Measurements from ENCODE around the gene TRA2A.
A peak's percentile ranks its signal among the peaks of the same experiment; 100 is the strongest.

The TRA2A gene

GRCh38 chr7:23471106-23471859 is 60.5 kb downstream of the TRA2A start:
- in situ Hi-C loops (cut with MboI; ENCODE audit: low sequenced_read_pairs) = no loop called here
- peak overlapping the region; percentile 72 for H3K4me3 ChIP-seq

GRCh38 chr7:23470330-23471105 is 61.3 kb downstream of the TRA2A start, which contains the start of gene IGF2BP3:
IGF2BP3 (minus strand) TSS chr7:23470491; CDS start chr7:23470110, 381 bp downstream.
- DNase-seq (ENCODE audit: low spot score in 2 of 2) = peak; percentile 97 to 100
- no peaks in the 10 kb centered on the region for H3K27me3 ChIP-seq (ENCODE audit: low read depth)
- in situ Hi-C loops (cut with MboI; ENCODE audit: low sequenced_read_pairs) = no loop called here

More at GRCh38 chr7:23471106-23471859, 60.5 kb downstream of the TRA2A start:
- Histone ChIP-seq H3K9me3 (no peaks in the 10 kb centered on the region), H3K36me3 (replicated peaks) (no peaks in the 10 kb centered on the region; the same call in none of the 2 replicates), H3K27me3 (ENCODE audit: low read depth) (no peaks in the 10 kb centered on the region), H3K4me1 (peaks cover 7% of the 10 kb centered on the region)
- DNase-seq (ENCODE audit: low spot score in 2 of 2) = peak; percentile 87 to 94

GRCh38 chr7:23469961-23470250 is 61.9 kb downstream of the TRA2A start:
- H3K36me3 ChIP-seq (replicated peaks) = peaks cover 5% of the 10 kb centered on the region
- H3K4me1 ChIP-seq = peaks cover 20% of the 10 kb centered on the region
- peak overlapping the region; percentile 72 for H3K4me3 ChIP-seq
- DNase-seq (ENCODE audit: low spot score in 2 of 2) = peak in 1 of 2 experiments; percentile 44
- in situ Hi-C loops (cut with MboI; ENCODE audit: low sequenced_read_pairs) = no loop called here
- H3K9me3 ChIP-seq = no peaks in the 10 kb centered on the region
- H3K27me3 ChIP-seq (ENCODE audit: low read depth) = no peaks in the 10 kb centered on the region

More at GRCh38 chr7:23470330-23471105, 61.3 kb downstream of the TRA2A start, which contains the start of gene IGF2BP3:
- Histone ChIP-seq H3K36me3 (replicated peaks) (peaks cover 3% of the 10 kb centered on the region), H3K4me3 (peak within 1 kb of the TSS; percentile 72), H3K9me3 (no peaks in the 10 kb centered on the region), H3K4me1 (peaks cover 14% of the 10 kb centered on the region)

- peak in 1 of 2 experiments; percentile 35 for DNase-seq (ENCODE audit: low spot score in 2 of 2)
- Histone ChIP-seq H3K4me3 (peak overlapping the region; percentile 72), H3K9me3 (no peaks in the 10 kb centered on the region), H3K36me3 (replicated peaks) (peaks cover 5% of the 10 kb centered on the region), H3K27me3 (ENCODE audit: low read depth) (no peaks in the 10 kb centered on the region), H3K4me1 (peaks cover 24% of the 10 kb centered on the region)
- in situ Hi-C loops (cut with MboI; ENCODE audit: low sequenced_read_pairs) = no loop called here
These were observed 62.4 kb downstream of the TRA2A start for GRCh38 chr7:23469150-23469960.

GRCh38 chr7:23468526-23469149 is 63.1 kb downstream of the TRA2A start:
- Histone ChIP-seq H3K9me3 (no peaks in the 10 kb centered on the region), H3K27me3 (ENCODE audit: low read depth) (no peaks in the 10 kb centered on the region), H3K36me3 (replicated peaks) (peaks cover 9% of the 10 kb centered on the region), H3K4me1 (peaks cover 31% of the 10 kb centered on the region), H3K4me3 (peak overlapping the region; percentile 72)
- in situ Hi-C loops (cut with MboI; ENCODE audit: low sequenced_read_pairs) = no loop called here
- peak in 1 of 2 experiments; percentile 26 for DNase-seq (ENCODE audit: low spot score in 2 of 2)

GRCh38 chr7:23467806-23468525 is 63.8 kb downstream of the TRA2A start:
- H3K4me3 ChIP-seq = peak overlapping the region; percentile 72
- peak; percentile 61 to 71 for DNase-seq (ENCODE audit: low spot score in 2 of 2)

GRCh38 chr7:23467291-23467805 is 64.4 kb downstream of the TRA2A start:
- H3K9me3 ChIP-seq = no peaks in the 10 kb centered on the region
- H3K4me1 ChIP-seq = peaks cover 31% of the 10 kb centered on the region
- DNase-seq (ENCODE audit: low spot score in 2 of 2) = peak in 1 of 2 experiments; percentile 39
- H3K36me3 ChIP-seq (replicated peaks) = peaks cover 19% of the 10 kb centered on the region
- H3K4me3 ChIP-seq = peak overlapping the region; percentile 72
- in situ Hi-C loops (cut with MboI; ENCODE audit: low sequenced_read_pairs) = no loop called here
- H3K27me3 ChIP-seq (ENCODE audit: low read depth) = no peaks in the 10 kb centered on the region

More at GRCh38 chr7:23467806-23468525, 63.8 kb downstream of the TRA2A start:
- peaks cover 14% of the 10 kb centered on the region for H3K36me3 ChIP-seq (replicated peaks)
- no peaks in the 10 kb centered on the region for H3K9me3 ChIP-seq
- peaks cover 31% of the 10 kb centered on the region for H3K4me1 ChIP-seq
- H3K27me3 ChIP-seq (ENCODE audit: low read depth) = no peaks in the 10 kb centered on the region
- in situ Hi-C loops (cut with MboI; ENCODE audit: low sequenced_read_pairs) = no loop called here

GRCh38 chr7:23462846-23463245 is 68.9 kb downstream of the TRA2A start:
- DNase-seq (ENCODE audit: low spot score in 2 of 2) = no peak
- H3K4me1 ChIP-seq = peaks cover 31% of the 10 kb centered on the region
- in situ Hi-C loops (cut with MboI; ENCODE audit: low sequenced_read_pairs) = no loop called here
- H3K4me3 ChIP-seq = no peak overlapping the region
- H3K27me3 ChIP-seq (ENCODE audit: low read depth) = no peaks in the 10 kb centered on the region
- H3K36me3 ChIP-seq (replicated peaks) = peaks cover 32% of the 10 kb centered on the region
- no peaks in the 10 kb centered on the region for H3K9me3 ChIP-seq

- H3K4me3 ChIP-seq = no peak overlapping the region
- in situ Hi-C loops (cut with MboI; ENCODE audit: low sequenced_read_pairs) = no loop called here
- DNase-seq (ENCODE audit: low spot score in 2 of 2) = no peak
- no peaks in the 10 kb centered on the region for H3K4me1 ChIP-seq
- no peaks in the 10 kb centered on the region for H3K9me3 ChIP-seq
- no peaks in the 10 kb centered on the region for H3K27me3 ChIP-seq (ENCODE audit: low read depth)
- H3K36me3 ChIP-seq (replicated peaks) = peaks cover 26% of the 10 kb centered on the region
These were observed 73.7 kb downstream of the TRA2A start for GRCh38 chr7:23458044-23458443.

GRCh38 chr7:23456093-23456492 is 75.7 kb downstream of the TRA2A start:
- H3K36me3 ChIP-seq (replicated peaks) = peaks cover 13% of the 10 kb centered on the region
- DNase-seq (ENCODE audit: low spot score in 2 of 2) = no peak
- in situ Hi-C loops (cut with MboI; ENCODE audit: low sequenced_read_pairs) = no loop called here
- H3K4me1 ChIP-seq = no peaks in the 10 kb centered on the region
- H3K4me3 ChIP-seq = no peak overlapping the region
- no peaks in the 10 kb centered on the region for H3K27me3 ChIP-seq (ENCODE audit: low read depth)
- H3K9me3 ChIP-seq = no peaks in the 10 kb centered on the region

GRCh38 chr7:23454881-23455526 is 76.8 kb downstream of the TRA2A start:
- no peaks in the 10 kb centered on the region for H3K9me3 ChIP-seq
- in situ Hi-C loops (cut with MboI; ENCODE audit: low sequenced_read_pairs) = no loop called here
- DNase-seq (ENCODE audit: low spot score in 2 of 2) = no peak
- peaks cover 11% of the 10 kb centered on the region for H3K36me3 ChIP-seq (replicated peaks)
- no peaks in the 10 kb centered on the region for H3K27me3 ChIP-seq (ENCODE audit: low read depth)
- H3K4me1 ChIP-seq = peaks cover 4% of the 10 kb centered on the region; the same call in 1 of the 2 replicates
- H3K4me3 ChIP-seq = no peak overlapping the region
